IPS DF 6.9 (cell line): Measurements from ENCODE around the gene LDLRAD3.

Experiments used
- DNase-seq: peaks from one replicate; pipeline ENCODE4 v3.0.0-alpha.2; 2013; ENCODE audit warnings: low read depth, low spot score
- H3K27ac ChIP-seq: one replicate; pipeline ENCODE4 v1.5.1; 2013; ENCODE audit warnings: low read length, control low read depth
- H3K27me3 ChIP-seq: 2 replicates; pipeline ENCODE4 v1.6.1; 2013; ENCODE audit warnings: mild to moderate bottlenecking, low read length; ENCODE audit not compliant: control insufficient read depth, insufficient read depth
- H3K36me3 ChIP-seq: 2 replicates; pipeline ENCODE4 v1.6.1; 2013; ENCODE audit warnings: low read length; ENCODE audit not compliant: control insufficient read depth, insufficient read depth
- H3K4me1 ChIP-seq: 2 replicates; pipeline ENCODE4 v1.6.1; 2013; ENCODE audit warnings: low read length; ENCODE audit not compliant: control insufficient read depth, insufficient read depth
- H3K4me3 ChIP-seq: 2 replicates; pipeline ENCODE4 v1.5.1; 2013; ENCODE audit warnings: mild to moderate bottlenecking, low read length
- H3K9me3 ChIP-seq: 2 replicates; pipeline ENCODE4 v1.6.1; 2013; ENCODE audit warnings: low read length, inconsistent platforms; ENCODE audit not compliant: control insufficient read depth, insufficient read depth
- WGBS: extraction: QIAGEN DNeasy Blood & Tissue Kit; methylation state at CpG from one replicate; pipeline ENCODE4 v1.1.7; 2013; ENCODE audit warnings: mixed read lengths, missing lambda C conversion rate; ENCODE audit not compliant: insufficient read length, insufficient coverage; 5-methylcytosine and 5-hydroxymethylcytosine counted together

Gene LDLRAD3

DNA sequence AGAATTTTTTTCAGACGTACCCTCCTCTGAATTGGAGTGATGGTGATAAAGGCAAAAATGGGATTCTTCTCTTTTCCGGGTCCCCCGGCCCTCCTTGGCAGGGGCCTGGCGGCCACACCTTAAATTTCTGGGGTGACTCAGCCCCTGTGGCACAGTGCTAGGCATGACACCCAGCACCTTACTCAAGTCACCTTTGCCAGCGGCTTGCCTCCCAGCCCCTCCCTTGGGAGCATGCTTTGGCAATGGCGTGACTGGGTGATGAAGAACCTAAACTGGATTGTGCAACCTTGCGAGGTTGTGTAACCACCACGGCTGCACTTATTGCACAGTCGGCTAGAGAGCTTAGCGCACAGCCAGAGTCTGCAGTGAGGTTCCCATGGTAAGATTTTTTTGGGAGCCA is 16.2 kb upstream of the LDLRAD3 start:
- no CpG with 5 or more reads among the region's 10 CpGs for WGBS
- no peaks in the 10 kb centered on the region for H3K9me3 ChIP-seq
- H3K27ac ChIP-seq = no peak overlapping the region
- H3K4me3 ChIP-seq = no peak overlapping the region
- H3K36me3 ChIP-seq = no peaks in the 10 kb centered on the region
- H3K27me3 ChIP-seq = no peaks in the 10 kb centered on the region
- no peak for DNase-seq
- H3K4me1 ChIP-seq = no peaks in the 10 kb centered on the region

DNA sequence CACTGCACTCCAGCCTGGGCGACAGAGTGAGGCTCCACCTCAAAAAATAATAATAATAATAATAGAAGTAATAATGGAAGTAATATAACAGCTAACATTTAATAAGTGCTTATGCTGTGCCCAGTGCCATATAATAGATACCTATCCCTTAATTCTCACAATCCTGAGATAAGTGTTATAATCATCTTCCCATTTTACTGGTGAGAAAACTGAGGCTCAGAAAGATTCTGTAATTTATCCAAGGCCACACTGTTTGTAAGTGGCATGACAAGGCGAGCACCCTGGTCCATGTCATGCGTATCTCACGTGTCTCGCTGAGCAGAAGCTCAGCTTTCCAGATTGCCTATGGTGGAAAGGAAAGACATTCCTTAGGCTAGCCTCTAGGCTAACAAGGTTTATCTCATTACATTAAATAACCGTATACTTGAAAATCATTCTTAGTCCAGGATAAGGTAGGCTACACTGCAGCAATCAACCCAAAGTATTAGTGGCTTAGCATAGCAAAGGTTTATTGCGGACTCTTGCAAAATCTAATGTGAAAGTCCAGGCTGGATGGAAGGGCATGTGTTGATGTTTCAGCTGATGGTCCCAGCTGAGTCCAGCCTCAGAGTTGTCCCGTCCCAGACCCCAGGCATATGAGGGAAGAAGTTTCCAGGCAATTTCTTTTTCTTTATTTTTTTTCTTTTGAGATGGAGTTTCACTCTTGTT is 15.0 kb upstream of the LDLRAD3 start:
- no peaks in the 10 kb centered on the region for H3K36me3 ChIP-seq
- DNase-seq = no peak
- no CpG with 5 or more reads among the region's 8 CpGs for WGBS
- no peaks in the 10 kb centered on the region for H3K9me3 ChIP-seq
- no peak overlapping the region for H3K4me3 ChIP-seq
- H3K27me3 ChIP-seq = no peaks in the 10 kb centered on the region
- H3K4me1 ChIP-seq = no peaks in the 10 kb centered on the region
- H3K27ac ChIP-seq = no peak overlapping the region

DNA sequence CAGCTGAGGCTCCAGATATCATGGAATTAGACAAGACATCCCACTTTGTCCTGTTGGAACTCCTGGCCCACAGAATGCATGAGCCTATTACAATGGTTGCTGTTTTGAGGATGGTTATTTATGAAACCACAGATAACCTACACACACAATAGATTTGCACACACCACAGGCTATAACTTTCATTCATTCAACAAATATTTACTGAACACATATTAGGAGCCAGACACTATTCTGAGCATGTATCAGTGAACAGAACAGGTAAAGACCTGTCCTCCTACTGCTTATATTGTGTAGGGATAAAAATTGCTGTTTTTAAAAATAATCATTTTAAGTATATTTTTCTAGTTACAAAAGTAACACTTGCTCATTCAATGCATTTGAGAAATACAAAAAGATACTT is 13.4 kb upstream of the LDLRAD3 start:
- Histone ChIP-seq H3K9me3 (no peaks in the 10 kb centered on the region), H3K27me3 (no peaks in the 10 kb centered on the region), H3K27ac (no peak overlapping the region), H3K4me3 (no peak overlapping the region), H3K36me3 (no peaks in the 10 kb centered on the region), H3K4me1 (no peaks in the 10 kb centered on the region)
- DNase-seq = no peak

DNA sequence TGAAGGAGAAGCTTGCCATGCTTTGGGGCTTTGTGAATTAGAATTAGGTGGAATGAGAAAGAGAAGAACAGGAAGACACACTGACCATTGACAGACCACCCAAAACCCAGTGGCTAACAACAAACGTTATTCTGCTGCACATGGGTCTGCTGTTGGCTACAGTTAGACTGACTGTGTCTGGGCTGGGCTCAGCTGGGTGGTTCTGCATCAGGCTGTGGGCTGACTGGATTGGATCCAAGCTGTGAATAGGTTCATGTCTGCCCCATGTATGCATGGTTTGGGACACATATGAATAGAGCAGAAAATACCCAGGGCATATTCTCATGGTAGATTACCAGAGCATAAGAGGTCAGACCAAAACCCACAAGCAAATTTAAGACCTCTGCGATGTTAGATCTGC is 11.7 kb upstream of the LDLRAD3 start:
- Histone ChIP-seq H3K4me1 (no peaks in the 10 kb centered on the region), H3K36me3 (no peaks in the 10 kb centered on the region), H3K27me3 (no peaks in the 10 kb centered on the region), H3K27ac (no peak overlapping the region), H3K9me3 (no peaks in the 10 kb centered on the region), H3K4me3 (no peak overlapping the region)
- WGBS = no CpG with 5 or more reads among the region's 2 CpGs
- no peak for DNase-seq

DNA sequence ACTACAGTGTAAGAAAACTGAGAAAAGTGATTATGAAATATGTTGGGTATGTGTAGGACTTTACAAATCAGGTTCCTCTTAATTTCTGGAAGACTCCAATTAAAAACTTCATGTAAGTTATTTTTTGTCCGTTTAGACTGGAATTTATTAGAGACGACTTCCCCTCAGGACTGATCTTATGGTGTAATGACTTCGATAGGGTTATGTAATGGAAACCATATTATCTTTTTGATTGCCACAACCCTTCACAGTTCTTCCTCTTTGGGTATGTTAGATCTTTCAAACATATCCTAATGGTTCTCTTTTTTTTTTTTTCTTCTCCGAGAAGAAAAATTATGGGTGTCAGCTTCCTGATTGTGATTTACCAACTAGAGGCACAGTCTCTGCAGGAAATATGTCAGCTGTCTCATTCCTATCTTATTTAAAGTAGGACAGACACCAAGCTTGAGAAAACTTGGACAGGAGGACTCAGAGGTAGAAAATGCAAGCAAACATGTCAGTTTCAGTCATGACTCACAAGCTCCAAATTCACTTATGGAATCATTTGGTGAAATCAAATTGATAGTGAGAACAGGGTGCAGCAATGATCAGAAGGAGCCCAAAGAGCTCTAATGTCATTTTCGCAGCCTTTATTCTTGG is 11.1 kb upstream of the LDLRAD3 start:
- H3K27ac ChIP-seq = no peak overlapping the region
- H3K4me1 ChIP-seq = no peaks in the 10 kb centered on the region
- no peak for DNase-seq
- no peaks in the 10 kb centered on the region for H3K27me3 ChIP-seq
- no peaks in the 10 kb centered on the region for H3K9me3 ChIP-seq
- no peaks in the 10 kb centered on the region for H3K36me3 ChIP-seq
- H3K4me3 ChIP-seq = no peak overlapping the region
- no CpG with 5 or more reads among the region's 5 CpGs for WGBS

DNA sequence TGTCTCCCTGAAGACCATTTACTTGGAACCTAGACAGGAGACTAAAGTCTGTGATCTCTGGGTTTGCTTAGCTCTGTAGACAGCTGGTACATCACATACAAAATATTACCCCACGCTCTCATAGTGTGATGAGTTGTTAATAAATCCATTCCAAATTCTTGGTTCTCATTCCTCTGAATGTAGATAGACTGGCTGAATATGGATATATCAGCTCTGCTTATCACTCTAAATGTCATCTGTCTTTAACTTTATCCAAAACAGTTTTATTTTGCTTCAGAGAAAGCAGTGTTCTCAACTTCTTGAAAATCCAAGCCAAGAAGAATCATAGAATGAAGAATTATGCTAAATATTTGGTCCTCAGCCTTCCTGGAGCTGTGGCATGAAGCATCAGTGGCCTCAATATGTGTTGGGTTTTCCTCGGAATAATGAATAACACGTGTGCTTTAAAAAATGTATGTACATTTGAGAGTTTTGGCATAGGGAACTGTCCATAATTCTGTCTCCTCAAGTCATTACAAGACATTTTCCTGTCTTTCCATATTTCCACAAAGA is 10.5 kb upstream of the LDLRAD3 start:
- no peaks in the 10 kb centered on the region for H3K36me3 ChIP-seq
- no peak for DNase-seq
- no peak overlapping the region for H3K27ac ChIP-seq
- no CpG with 5 or more reads among the region's 3 CpGs for WGBS
- H3K4me3 ChIP-seq = no peak overlapping the region
- H3K9me3 ChIP-seq = no peaks in the 10 kb centered on the region
- no peaks in the 10 kb centered on the region for H3K4me1 ChIP-seq
- no peaks in the 10 kb centered on the region for H3K27me3 ChIP-seq

DNA sequence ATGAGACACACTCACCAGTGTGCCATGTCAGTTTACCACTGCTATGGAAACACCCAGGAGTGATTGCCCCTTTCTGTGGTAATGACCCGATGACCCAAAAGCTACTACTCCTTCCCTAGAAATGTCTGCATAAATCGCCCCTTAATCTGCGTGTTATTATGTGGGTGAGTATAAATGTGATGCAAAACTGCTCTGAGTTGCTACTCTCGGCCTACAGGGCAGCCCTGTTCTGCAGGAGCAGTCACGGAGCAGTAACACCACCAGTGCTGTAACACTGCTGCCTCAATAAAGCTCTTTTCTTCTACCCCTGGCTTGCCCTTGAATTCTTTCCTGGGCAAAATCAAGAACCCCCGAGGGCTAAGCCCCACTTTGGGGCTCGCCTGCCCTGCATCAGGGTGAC is 9.6 kb upstream of the LDLRAD3 start:
- Histone ChIP-seq H3K36me3 (no peaks in the 10 kb centered on the region), H3K27ac (no peak overlapping the region), H3K27me3 (no peaks in the 10 kb centered on the region), H3K4me3 (no peak overlapping the region), H3K4me1 (no peaks in the 10 kb centered on the region), H3K9me3 (no peaks in the 10 kb centered on the region)
- no peak for DNase-seq
- no CpG with 5 or more reads among the region's 7 CpGs for WGBS

DNA sequence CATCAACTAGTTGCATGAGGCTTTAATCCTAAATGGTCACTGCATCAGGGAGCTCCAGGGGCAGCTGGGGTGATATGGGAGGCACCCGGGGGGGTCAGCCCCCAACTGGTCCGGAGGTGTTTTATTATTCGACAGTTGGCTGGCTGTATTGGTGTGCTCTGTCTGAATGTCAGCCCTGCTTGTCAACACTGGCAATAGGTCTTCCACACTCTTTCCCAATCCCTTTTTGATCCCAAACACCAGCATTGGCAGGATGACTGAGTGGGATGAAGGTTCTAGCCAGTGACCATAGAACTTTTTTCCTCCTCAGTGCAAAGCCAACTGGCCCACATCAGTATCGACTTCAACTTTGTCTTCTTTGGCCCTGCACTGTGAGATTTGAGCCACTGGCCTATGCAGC is 8.9 kb upstream of the LDLRAD3 start:
- Histone ChIP-seq H3K4me3 (no peak overlapping the region), H3K4me1 (no peaks in the 10 kb centered on the region), H3K27ac (no peak overlapping the region), H3K27me3 (no peaks in the 10 kb centered on the region), H3K9me3 (no peaks in the 10 kb centered on the region), H3K36me3 (no peaks in the 10 kb centered on the region)
- DNase-seq = no peak
- WGBS = no CpG with 5 or more reads among the region's 4 CpGs

DNA sequence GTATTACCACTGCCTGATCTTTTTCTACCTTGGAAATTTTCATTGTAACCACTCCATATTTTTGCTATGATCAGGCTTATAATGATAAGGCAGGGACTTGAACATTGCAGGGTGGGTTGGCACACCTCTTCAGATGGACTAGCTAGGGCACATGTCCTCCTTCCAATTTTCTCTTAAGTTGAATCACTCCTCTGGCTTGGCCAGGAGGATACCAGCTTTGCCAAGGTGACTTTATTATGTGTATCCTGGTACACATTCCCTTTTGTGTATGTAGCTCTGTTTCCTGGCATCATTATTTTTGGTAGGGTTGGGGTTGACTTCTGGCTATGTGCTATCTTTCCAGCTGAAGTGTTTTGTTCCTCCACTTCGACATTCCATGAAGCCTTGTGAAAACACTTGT is 8.5 kb upstream of the LDLRAD3 start:
- Histone ChIP-seq H3K36me3 (no peaks in the 10 kb centered on the region), H3K27ac (no peak overlapping the region), H3K4me1 (no peaks in the 10 kb centered on the region), H3K9me3 (no peaks in the 10 kb centered on the region), H3K4me3 (no peak overlapping the region), H3K27me3 (no peaks in the 10 kb centered on the region)
- WGBS = no CpG with 5 or more reads among the region's 1 CpG
- no peak for DNase-seq

DNA sequence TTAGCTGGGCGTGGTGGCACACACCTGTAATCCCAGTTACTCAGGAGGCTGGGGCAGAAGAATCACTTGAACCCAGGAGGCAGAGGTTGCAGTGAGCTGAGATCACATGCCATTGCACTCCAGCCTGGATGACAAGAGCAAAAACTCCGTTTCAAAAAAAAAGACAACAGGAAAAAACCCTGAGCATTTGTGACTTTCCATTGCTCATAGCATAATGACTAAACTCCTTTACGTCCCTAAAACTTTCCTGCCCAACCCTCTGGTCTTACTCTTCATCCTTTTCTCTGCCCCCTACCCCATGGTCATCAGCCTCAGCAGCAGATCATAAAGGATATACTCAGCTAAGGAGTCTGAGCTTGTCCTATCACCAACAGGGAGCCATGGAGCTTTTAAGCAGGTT is 6.8 kb upstream of the LDLRAD3 start:
- Histone ChIP-seq H3K9me3 (no peaks in the 10 kb centered on the region), H3K4me1 (no peaks in the 10 kb centered on the region), H3K27me3 (no peaks in the 10 kb centered on the region), H3K27ac (no peak overlapping the region), H3K4me3 (no peak overlapping the region), H3K36me3 (no peaks in the 10 kb centered on the region)
- WGBS = no CpG with 5 or more reads among the region's 3 CpGs
- no peak for DNase-seq

DNA sequence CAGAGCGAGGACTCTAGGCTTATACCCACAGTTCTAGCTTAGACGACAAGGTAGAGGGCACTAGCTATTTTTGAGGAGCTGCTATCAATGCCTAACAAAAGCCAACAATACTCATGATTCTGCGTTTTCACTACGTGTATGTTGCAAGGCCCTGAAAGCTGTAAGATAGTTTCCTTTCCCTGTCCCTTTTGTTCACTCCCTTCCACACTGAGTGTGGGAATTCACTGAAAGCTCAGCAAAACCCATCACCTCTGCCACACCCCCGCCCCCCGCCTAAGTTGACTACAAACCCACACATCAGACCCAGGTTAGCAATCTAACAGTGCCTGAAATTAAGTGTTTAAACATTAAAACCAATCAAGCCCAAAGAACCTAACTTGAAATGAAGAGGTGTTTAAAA is 6.2 kb upstream of the LDLRAD3 start:
- Histone ChIP-seq H3K9me3 (no peaks in the 10 kb centered on the region), H3K4me3 (no peak overlapping the region), H3K27me3 (no peaks in the 10 kb centered on the region), H3K27ac (no peak overlapping the region), H3K36me3 (no peaks in the 10 kb centered on the region), H3K4me1 (no peaks in the 10 kb centered on the region)
- DNase-seq = no peak
- WGBS = no CpG with 5 or more reads among the region's 6 CpGs
